Endothelial cell of umbilical vein (primary cell): ENCODE measurements around the gene SLC12A8. TPM values are rescaled to one million over a fixed set of nuclear protein-coding genes. Genes with fewer than 3 reads are reported as not detected.

ENCODE experiments used
- BruUV-seq: library from RNA; stranded (reverse); fragments of 400-500 nt; replicated peaks from 2 replicates; lab custom pipeline; 2021; lab: Mats Ljungman, UMichigan
- CTCF ChIA-PET: fragments of 300-600, 350-600 bp; sonication (Branson Sonifier 250); formaldehyde crosslinking; loops from one replicate; lab custom pipeline; 2021; ENCODE audit warnings: antibody characterized with exemption, inconsistent platforms; lab: Charles Lee
- POLR2A ChIA-PET: fragments of 300-600, 350-600 bp; sonication (Branson Sonifier 250); formaldehyde crosslinking; loops from one replicate; lab custom pipeline; 2021; ENCODE audit warnings: antibody characterized with exemption, inconsistent platforms; lab: Charles Lee
- DNase-seq: peaks from one replicate; pipeline ENCODE4 v3.0.0-alpha.2; 2011; ENCODE audit warnings: low read depth, low spot score
- FAIRE-seq: peaks from 2 replicates; lab custom pipeline; 2011; peaks lifted over from hg19 to GRCh38; lab: Jason Lieb, UNC
- H2AFZ ChIP-seq: 2 replicates; pipeline ENCODE4 v1.6.0; 2012; ENCODE audit warnings: low read depth, low read length, control low read depth, inconsistent platforms
- H3K27ac ChIP-seq: 2 replicates; pipeline ENCODE4 v1.5.1; 2011; ENCODE audit warnings: low read depth, mild to moderate bottlenecking, control low read depth, low read length, moderate library complexity; ENCODE audit not compliant: insufficient read depth
- H3K27me3 ChIP-seq, 2 experiments: 2 replicates each; pipeline versions ENCODE4 v1.6.0 to v1.6.1; 2011; ENCODE audit warnings: low read length in 2 of 2, mixed read lengths in 1 of 2; ENCODE audit not compliant: control insufficient read depth in 2 of 2, insufficient read depth in 2 of 2
- H3K36me3 ChIP-seq, 2 experiments: 2 replicates in 1 of 2; 3 replicates in 1 of 2; pipeline ENCODE4 v1.5.1; 2011; ENCODE audit warnings: low read length in 2 of 2, mild to moderate bottlenecking in 1 of 2, moderate library complexity in 1 of 2; ENCODE audit not compliant: control insufficient read depth in 2 of 2, insufficient read depth in 2 of 2; ENCODE audit errors: extremely low read depth in 1 of 2
- H3K4me1 ChIP-seq: 3 replicates; pipeline ENCODE4 v1.5.1; 2011; ENCODE audit warnings: mild to moderate bottlenecking, low read length; ENCODE audit not compliant: control insufficient read depth, insufficient read depth; ENCODE audit errors: extremely low read depth
- H3K4me2 ChIP-seq: 2 replicates; pipeline ENCODE4 v1.6.1; 2011; ENCODE audit warnings: low read length, control low read depth, mixed read lengths; ENCODE audit not compliant: insufficient read depth
- H3K4me3 ChIP-seq, 3 experiments: fragments of 200-600 bp in 1 of 3; sonication (generic), shearing (Covaris generic) in 1 of 3; replicated peaks in 1 of 3; 2 replicates each; pipeline ENCODE4 v1.5.1; 2011 to 2016; ENCODE audit warnings: control low read depth in 3 of 3, low read length in 3 of 3, mild to moderate bottlenecking in 2 of 3, inconsistent platforms in 1 of 3, low read depth in 1 of 3, moderate library complexity in 1 of 3; ENCODE audit not compliant: insufficient read depth in 1 of 3
- H3K79me2 ChIP-seq: 2 replicates; pipeline ENCODE4 v1.6.0; 2012; ENCODE audit warnings: low read length, inconsistent platforms; ENCODE audit not compliant: control insufficient read depth, insufficient read depth
- H3K9ac ChIP-seq: replicated peaks from 2 replicates; pipeline ENCODE3; 2011; ENCODE audit warnings: low read length, control low read depth; ENCODE audit not compliant: insufficient read depth; ENCODE audit errors: extremely low read depth
- H3K9me1 ChIP-seq: replicated peaks from 3 replicates; pipeline ENCODE4 v1.6.0; 2011; ENCODE audit warnings: mild to moderate bottlenecking, low read length; ENCODE audit not compliant: control insufficient read depth, insufficient read depth; ENCODE audit errors: extremely low read depth
- H3K9me3 ChIP-seq: replicated peaks from 2 replicates; pipeline ENCODE4 v1.5.1; 2012; ENCODE audit warnings: low read length, inconsistent platforms; ENCODE audit not compliant: control insufficient read depth, insufficient read depth
- H4K20me1 ChIP-seq: replicated peaks from 2 replicates; pipeline ENCODE3; 2011; ENCODE audit warnings: mild to moderate bottlenecking, low read length; ENCODE audit not compliant: control insufficient read depth, insufficient read depth; ENCODE audit errors: extremely low read depth
- CTCF ChIP-seq, 2 donors: IDR thresholded peaks; 1 replicate in 1 of 2; 2 replicates in 1 of 2; pipeline ENCODE4 v1.5.1; 2011; ENCODE audit warnings: low read length in 2 of 2, mild to moderate bottlenecking in 2 of 2, moderate library complexity in 2 of 2, control low read depth in 1 of 2, inconsistent platforms in 1 of 2, low read depth in 1 of 2; ENCODE audit not compliant: insufficient read depth in 1 of 2; ENCODE audit errors: extremely low read depth in 1 of 2
- FOS ChIP-seq: IDR thresholded peaks from 2 replicates; pipeline ENCODE4 v1.6.1; 2011; ENCODE audit warnings: mild to moderate bottlenecking, low read length, moderate library complexity, borderline replicate concordance; ENCODE audit not compliant: insufficient read depth
- MAX ChIP-seq: IDR thresholded peaks from 2 replicates; pipeline ENCODE4 v1.6.1; 2011; ENCODE audit not compliant: insufficient read depth, insufficient read length
- MYC ChIP-seq: IDR thresholded peaks from one replicate; pipeline ENCODE4 v1.6.1; 2011; ENCODE audit warnings: mild to moderate bottlenecking, low read depth, low read length
- dilution Hi-C: fragments of 300-500 bp; cut with MboI; formaldehyde crosslinking; loops from one replicate; pipeline ENCODE4 v1.15.0; 2019; ENCODE audit warnings: low sequenced_read_pairs; ENCODE audit not compliant: extremely low pct_ligation_motif_present
- intact Hi-C: fragments of 100-400 bp; cut with micrococcal nuclease; formaldehyde crosslinking; loops from one replicate; pipeline ENCODE4 v1.10.0; 2022
- polyA plus RNA-seq, 4 experiments: library from polyadenylated mRNA; depleted of rRNA in 3 of 4; stranded (reverse) in 3 of 4; unstranded in 1 of 4; fragments of >200 nt; gene quantifications; 2 replicates each; pipeline versions ENCODE4 v1.2.1 to v1.2.3, GENCODE V29; 2011 to 2012; ENCODE audit warnings: missing spikeins in 1 of 4
- total RNA-seq: library from RNA; stranded (reverse); gene quantifications from 2 replicates; pipeline ENCODE4 v1.2.3, GENCODE V29; 2021

SLC12A8 gene
- total and polyA plus RNA-seq, 2 donors (not counting 3 experiments of a cell fraction or from before 2014, with no cell fraction given), result 0.86 to 0.90 TPM

GRCh38 chr3:125206934-125207333 lies 5.6 kb downstream of the SLC12A8 start:
- no peak overlapping the region for H3K4me2 ChIP-seq
- H3K79me2 ChIP-seq, result no peaks in the 10 kb centered on the region
- BruUV-seq, result no TSS peak

More at GRCh38 chr3:125206934-125207333, 5.6 kb downstream of the SLC12A8 start:
- no peaks in the 10 kb centered on the region for H3K27me3 ChIP-seq
- H3K9me1 ChIP-seq, result no peaks in the 10 kb centered on the region
- ChIA-PET CTCF (no interaction called here), POLR2A (no interaction called here)
- H3K4me3 ChIP-seq, result no peak overlapping the region
- H3K36me3 ChIP-seq, result no peaks in the 10 kb centered on the region
- no peak for TF ChIP-seq CTCF (IDR thresholded peaks at IDR 0.05; ENCODE audit: extremely low read depth in 1 of 2, insufficient read depth in 1 of 2, low read depth in 1 of 2, low read length in 2 of 2)
- TF ChIP-seq FOS, result no peak
- no peak for TF ChIP-seq MAX
- no peak for TF ChIP-seq MYC
- no peaks in the 10 kb centered on the region for H3K4me1 ChIP-seq
- DNase-seq (no peak), FAIRE-seq (no peak)
- H4K20me1 ChIP-seq, result no peaks in the 10 kb centered on the region
- no peak overlapping the region for H3K9ac ChIP-seq
- intact Hi-C loops, result no loop called here
- no peak overlapping the region for H2AFZ ChIP-seq
- dilution Hi-C loops, result no loop called here
- H3K27ac ChIP-seq, result no peak overlapping the region
- no peaks in the 10 kb centered on the region for H3K9me3 ChIP-seq
